GM18870 (cell line): Measurements from ENCODE around the gene SLIT3.
"Not testable (repeated sequence)": the region's sequence is repeated elsewhere in the genome, so short reads cannot be mapped to it uniquely, and the experiment has no call there.

Source experiments
- ATAC-seq: cut with Tn5 transposase; IDR thresholded peaks from one replicate; pipeline ENCODE4 v1.9.1; 2021; ENCODE audit warnings: moderate library complexity; ENCODE audit not compliant: unreplicated experiment

Gene SLIT3

GRCh38 chr5:168753691-168754254 lies 547.2 kb downstream of the SLIT3 start:
- ATAC-seq: no peak

GRCh38 chr5:168752416-168753190 lies 548.3 kb downstream of the SLIT3 start:
- no peak for ATAC-seq

- ATAC-seq: no peak
These were observed 548.9 kb downstream of the SLIT3 start for GRCh38 chr5:168752012-168752411.

- ATAC-seq: no peak
These were observed 550.0 kb downstream of the SLIT3 start for GRCh38 chr5:168750926-168751325.

DNA sequence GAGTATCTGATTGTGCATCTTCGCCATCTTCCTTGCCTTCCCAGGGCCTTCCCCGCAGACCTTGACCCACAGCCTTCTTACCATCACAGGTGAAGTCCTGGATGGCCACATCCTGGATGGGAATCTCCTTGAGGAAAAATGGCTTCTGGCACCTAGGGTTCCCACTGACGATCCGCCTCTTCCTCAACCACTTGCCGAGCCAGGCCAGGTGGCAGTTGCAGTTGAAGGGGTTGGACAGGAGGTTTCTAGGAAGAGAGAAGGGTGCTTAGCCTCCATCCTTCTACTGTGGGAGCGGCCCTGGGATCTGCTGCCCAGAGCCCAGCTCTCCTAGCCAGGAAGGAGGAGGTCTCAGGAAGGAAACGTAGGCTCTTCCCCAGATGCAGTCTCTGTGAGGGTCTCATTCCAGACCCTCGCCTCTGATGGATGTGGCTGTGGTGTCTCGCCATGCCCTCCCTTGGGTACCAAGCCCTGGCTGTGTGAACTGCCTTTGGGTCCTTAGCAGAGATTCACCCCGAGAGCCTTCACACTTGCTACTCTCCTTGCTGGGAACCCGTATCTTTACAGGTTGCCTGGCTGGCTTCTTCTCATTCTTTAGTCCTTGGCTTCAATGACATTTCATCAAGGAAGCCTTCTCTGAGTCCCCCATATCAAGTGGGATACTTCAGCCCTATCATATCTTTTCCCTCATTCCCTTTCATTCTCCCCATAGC lies 551.4 kb downstream of the SLIT3 start:
- no peak for ATAC-seq

- ATAC-seq: no peak
These were observed 552.8 kb downstream of the SLIT3 start for GRCh38 chr5:168747987-168748777.

DNA sequence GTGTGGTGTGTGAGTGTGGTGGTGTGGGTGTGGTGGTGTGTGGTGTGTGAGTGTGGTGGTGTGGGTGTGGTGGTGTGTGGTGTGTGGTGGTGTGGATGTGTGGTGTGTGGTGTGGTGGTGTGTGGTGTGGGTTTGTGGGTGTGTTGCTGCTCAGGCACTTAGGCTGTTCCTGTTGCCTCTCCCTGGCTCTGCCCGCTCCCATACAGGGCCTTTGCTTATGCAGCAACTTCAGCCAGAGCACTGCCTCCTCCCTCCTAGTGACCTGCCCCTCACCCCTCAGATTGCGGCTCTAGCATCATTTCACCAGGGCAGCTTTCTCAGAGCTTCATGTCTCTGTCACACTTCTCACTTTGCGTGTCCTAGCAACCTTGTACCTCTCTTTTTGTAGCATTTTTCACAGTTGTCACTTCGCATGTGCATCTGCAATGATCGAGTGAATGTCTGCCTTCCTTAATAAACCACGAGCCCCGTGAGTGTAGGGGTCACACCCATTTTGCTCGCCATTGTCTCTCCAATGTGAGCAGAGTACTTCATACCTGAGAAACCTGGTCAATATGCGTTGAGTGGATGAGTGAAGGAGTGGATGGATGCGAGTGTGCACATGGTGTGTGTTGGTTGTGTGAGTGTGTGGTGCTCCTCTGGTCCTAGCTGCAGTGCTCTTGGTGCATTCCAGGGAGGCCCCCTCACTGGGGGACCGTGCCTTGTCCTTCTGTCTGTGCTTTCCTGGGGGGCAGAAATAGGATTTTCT lies 553.9 kb downstream of the SLIT3 start:
- no peak for ATAC-seq

DNA sequence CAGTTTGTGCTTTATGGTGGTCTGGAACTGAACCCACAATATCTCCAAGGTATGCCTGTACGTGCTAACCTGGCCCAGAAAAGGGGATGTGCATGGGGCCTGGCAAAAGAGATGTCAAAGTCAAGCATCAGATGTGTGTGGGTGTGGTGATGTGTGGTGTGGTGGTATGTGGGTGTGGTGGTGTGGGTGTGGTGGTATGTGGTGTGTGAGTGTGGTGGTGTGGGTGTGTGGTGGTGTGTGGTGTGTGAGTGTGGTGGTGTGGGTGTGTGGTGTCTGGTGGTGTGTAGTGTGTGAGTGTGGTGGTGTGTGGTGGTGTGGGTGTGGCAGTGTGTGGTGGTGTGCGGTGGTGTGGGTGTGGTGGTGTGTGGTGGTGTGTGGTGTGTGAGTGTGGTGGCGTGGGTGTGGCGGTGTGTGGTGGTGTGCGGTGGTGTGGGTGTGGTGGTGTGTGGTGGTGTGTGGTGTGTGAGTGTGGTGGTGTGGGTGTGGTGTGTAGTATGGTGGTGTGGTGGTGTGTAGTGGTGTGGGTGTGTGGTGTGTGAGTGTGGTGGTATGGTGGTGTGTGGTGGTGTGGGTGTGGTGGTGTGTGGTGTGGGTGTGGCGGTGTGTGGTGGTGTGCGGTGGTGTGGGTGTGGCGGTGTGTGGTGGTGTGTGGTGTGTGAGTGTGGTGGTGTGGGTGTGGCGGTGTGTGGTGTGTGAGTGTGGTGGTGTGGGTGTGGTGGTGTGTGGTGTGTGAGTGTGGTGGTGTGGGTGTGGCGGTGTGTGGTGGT lies 554.6 kb downstream of the SLIT3 start:
- ATAC-seq: not testable (repeated sequence)

DNA sequence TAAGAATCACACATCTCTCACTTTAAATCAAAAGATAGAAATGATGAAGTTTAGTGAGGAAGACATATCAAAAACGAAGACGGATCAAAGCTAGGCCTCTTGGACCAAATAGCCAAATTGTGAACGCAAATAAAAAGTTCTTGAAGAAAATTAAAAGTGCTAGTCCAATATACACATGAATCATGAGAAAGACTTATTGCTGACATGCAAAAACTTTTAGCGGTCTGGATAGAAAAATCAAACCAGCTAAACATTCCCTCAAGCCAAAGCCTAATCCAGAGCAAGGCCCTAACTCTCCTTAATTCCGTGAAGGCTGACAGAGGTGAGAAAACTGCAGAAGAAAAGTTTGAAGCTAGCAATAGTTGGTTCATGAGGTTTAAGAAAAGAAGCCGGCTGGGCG lies 557.3 kb downstream of the SLIT3 start:
- ATAC-seq: no peak

DNA sequence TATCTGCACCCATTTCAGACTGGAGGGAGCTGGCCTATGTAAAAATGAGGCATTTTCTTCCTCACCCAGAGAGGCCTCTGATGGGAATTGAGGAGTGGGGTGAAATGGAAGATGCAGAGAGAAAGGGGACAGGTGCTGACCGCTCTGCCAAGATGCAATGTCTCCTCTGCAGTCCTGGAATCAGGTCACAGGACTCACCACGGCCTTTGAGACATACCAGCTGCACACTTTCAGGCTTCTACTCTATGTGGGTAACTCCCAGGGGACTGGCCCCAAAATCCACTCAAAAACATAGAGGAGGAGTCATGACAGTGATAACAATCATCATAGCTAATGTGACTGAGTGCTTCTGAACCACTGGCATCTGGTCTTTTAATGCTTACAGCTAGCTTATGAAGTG lies 558.6 kb downstream of the SLIT3 start:
- not testable (repeated sequence) for ATAC-seq

DNA sequence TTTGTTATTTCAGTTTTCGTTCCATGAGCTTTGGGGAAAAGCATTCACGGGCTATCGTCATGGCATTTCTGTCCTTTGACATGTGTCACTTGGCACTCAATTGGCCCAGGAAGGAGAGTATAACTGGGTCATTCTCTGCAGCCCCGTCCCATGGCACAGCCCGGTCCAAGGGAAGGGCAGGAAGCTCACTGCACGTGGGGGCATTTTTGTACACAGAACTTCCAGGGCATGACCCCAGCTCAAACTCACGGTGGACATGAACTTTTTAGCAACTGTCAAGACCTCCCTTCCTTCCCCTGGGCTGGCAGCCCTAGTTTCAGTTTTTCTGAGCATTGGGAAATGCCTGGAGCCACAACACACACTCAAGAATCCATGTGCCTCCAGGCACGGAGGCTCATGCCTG lies 560.1 kb downstream of the SLIT3 start:
- ATAC-seq: no peak

- no peak for ATAC-seq
These were observed 560.7 kb downstream of the SLIT3 start for GRCh38 chr5:168740092-168740800.

DNA sequence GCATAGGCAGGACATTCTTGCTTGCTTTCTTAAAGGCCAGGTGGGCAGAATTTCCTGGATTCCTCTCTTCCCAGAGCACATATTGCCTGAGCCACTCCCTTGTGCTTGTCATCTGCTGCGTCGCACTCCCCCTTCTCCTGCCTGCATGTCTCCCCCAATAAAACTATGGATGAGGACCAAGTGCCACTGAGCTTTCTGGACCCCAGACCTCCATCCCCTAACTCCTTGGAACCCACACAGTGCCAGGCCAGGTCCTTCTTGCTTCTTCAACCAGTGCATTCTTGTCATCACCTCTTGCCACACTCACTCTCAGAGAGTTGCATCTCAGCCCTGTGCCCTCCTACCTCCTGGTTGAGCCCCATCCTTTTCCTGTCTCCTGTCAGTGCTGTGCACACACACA lies 563.9 kb downstream of the SLIT3 start:
- no peak for ATAC-seq

- ATAC-seq: no peak
These were observed 564.6 kb downstream of the SLIT3 start for GRCh38 chr5:168736281-168736831.

DNA sequence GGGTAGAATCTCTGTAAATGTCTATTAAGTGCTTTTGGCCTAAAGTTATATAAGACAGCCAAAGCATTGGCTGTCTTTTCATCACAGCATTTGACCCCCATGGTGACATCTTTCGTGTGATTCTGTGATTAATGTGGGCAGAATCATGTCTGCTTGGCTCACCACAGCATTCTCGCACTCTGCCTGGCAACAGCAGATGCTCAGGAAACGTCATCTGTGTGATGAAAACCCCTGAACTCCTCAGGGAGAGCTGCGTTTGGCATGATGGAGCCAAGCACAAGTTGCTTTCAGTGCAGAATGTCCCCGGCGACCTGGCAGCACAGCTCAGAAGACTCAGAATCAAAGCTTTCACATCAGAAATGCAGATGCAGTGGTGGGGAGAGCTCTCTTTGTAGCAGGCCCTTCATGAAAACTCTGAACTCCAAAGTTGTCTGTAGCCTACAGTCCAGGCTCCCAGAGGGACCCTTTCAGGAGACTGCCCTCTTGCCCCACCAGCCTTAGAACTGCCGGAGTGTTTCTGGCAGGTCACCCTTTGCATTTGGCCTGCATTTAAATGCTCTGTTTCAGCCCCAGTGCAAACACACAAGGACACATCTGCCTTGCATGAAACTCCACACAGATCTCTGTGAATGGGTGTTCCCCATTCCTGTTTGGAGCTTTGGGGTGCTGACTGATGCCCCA lies 566.2 kb downstream of the SLIT3 start:
- peak; percentile 87 for ATAC-seq

- ATAC-seq: no peak
These were observed 566.8 kb downstream of the SLIT3 start for GRCh38 chr5:168734119-168734518.

DNA sequence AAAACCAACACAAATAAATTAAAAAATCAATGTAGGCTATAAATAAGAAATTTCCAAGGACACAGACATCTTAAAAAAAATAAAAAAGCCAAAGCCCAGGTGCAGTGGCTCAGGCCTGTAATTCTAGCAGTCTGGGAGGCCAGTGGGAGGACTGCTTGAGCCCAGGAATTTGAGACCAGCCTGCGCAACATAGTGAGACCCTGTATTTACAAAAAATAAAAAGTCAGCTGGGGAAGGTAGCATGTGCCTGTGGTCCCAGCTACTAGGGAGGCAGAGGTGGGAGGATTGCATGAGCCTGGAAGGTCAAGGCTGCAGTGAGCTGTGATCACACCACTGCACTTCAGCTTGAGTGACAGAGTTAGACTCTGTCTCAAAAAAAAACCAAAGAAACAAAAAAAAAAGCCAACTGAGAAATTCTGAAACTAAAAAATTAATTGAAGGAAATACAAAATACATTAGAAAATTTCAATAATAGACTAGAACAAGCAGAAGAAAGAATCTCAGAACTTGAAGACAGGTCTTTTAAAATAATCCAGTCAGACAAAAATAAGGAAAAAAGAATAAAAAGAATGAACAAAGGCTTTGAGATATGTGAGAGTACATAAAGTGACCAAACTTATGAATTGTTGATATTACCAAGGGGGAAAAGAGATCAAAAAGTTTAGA lies 572.3 kb downstream of the SLIT3 start:
- ATAC-seq: no peak

DNA sequence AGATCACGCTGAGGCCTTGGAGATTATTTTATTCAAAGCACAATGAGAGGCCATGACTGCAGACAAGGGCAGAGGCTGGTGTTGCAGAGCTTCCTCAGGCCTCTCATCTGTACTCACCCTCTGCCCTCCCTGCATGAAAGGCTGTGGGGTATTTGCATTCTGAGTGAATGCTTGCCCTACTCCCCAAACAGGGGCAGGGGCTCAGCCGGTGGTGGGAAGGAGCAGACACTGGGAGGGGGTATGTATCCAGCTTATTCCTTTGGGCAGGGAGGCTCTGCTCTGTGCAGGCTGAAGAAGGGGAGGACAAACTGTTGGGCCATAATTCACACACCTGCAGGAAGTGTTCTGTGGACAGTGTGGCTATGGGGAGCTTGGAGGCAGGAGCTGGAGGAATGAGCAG lies 573.4 kb downstream of the SLIT3 start:
- ATAC-seq: no peak
